ENCODE measurements around the gene ABHD8. TPM values are rescaled to one million over a fixed set of nuclear protein-coding genes. Genes with fewer than 3 reads are reported as not detected.

Gene ABHD8
- total and polyA plus RNA-seq, 2 of the 13 experiments (the other 11 are each of a cell fraction or from before 2014, with no cell fraction given): 6.3 to 7.2 TPM

DNA sequence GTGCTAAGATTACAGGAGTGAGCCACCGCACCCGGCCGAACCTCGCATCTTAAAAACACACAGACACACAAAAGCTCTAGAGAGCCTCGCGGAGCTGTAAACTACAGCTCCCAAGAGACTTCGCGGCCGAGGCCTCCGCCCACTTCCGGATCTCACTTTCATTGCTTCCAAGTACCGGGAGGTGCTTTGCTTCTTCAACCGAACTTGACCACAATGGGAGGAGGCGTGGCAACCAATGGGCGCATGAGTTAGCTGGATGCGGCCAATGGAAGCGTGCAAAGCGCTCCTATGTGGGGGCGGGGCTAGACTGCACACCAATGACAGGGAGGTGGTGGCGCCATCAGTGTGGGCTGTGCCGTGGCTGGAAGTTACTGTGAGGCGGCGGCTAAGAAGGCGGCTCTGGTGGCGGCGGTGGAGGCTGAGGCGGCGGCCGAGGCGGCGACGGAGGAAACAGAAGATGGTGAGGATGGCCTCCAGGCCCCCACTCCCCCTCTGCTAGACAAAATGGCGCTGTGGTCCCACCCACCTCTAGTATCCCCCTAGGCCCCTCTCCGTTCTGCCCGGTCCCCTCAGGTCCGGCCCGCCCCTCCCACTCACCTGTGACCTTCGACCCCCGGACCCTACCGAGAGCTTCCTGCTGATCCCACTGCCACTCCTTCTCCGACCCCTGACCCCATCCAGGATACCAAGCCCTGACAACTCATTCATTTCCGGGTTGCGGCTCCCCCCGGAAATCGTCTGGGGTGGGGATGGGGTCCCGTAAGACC, 6.2 kb upstream of the ABHD8 start, which contains the start of gene DDA1:
Gene DDA1, plus strand, starts transcription at position 366 of the 767 bp plus-strand sequence. Its CDS starts 92 bp downstream, at position 458.
- Histone ChIP-seq H3K4me3 (replicated peaks in 1 of 3; ENCODE audit: insufficient read depth in 1 of 3, low read depth in 2 of 3, low read length in 3 of 3) (peak within 1 kb of the TSS; percentile 75 to 87 (median 84)), H2AFZ (ENCODE audit: low read length) (no peak within 1 kb of the TSS), H3K4me2 (ENCODE audit: low read depth, low read length) (peak within 1 kb of the TSS; percentile 92), H3K27ac (ENCODE audit: extremely low read length, insufficient read depth, low read length) (peak within 1 kb of the TSS; percentile 62), H4K20me1 (ENCODE audit: insufficient read depth, low read length) (peaks cover 7% of the 10 kb centered on the region), H3K9ac (ENCODE audit: insufficient read depth, low read depth, low read length) (peak within 1 kb of the TSS; percentile 74), H3K79me2 (ENCODE audit: insufficient read depth, low read length) (peaks cover 30% of the 10 kb centered on the region), H3K9me3 (ENCODE audit: low read length) (no peaks in the 10 kb centered on the region), H3K36me3 (replicated peaks in 1 of 2; ENCODE audit: control insufficient read depth in 1 of 2, insufficient read depth in 2 of 2, low read length in 2 of 2) (peaks cover 6 to 7% of the 10 kb centered on the region in 2 experiments; a peak in 4 of 5 replicates), H3K27me3 (ENCODE audit: control insufficient read depth in 1 of 2, insufficient read depth in 2 of 2, low read length in 2 of 2) (no peaks in the 10 kb centered on the region; a peak in 1 of 5 replicates), H3K4me1 (ENCODE audit: insufficient read depth, low read length) (peaks cover 45% of the 10 kb centered on the region)
- ChIA-PET POLR2A (interaction anchor here (0.6 to 3.1 kb wide), 24 partner anchors 9 to 235 kb away, joined by 3 to 37 read pairs (median 4); partner anchors contain the start of genes ANKLE1, ANO8, BABAM1 and BST2), CTCF (ENCODE audit: low intra/inter-chr PET ratio, low total read pairs) (no interaction called here)
- FAIRE-seq: peak; percentile 100
- peak; percentile 82 for ATAC-seq
- BruUV-seq (replicated peaks): TSS peak; percentile 64
- 0% methylated on average over 26 of the region's 46 CpGs for WGBS (ENCODE audit: low lambda C conversion rate)
- intact Hi-C loops (cut with micrococcal nuclease; ENCODE audit: unreplicated experiment) (loop anchor here (2.0 kb wide), 1 partner anchor 27 kb away; the partner anchor contains the start of gene GTPBP3), in situ Hi-C loops (cut with HindIII; ENCODE audit: extremely low pct_ligation_motif_present, low pct_unique_long_range_greater_than_20kb) (no loop called here)
- peak; percentile 99 for DNase-seq (ENCODE audit: low spot score)
- TF ChIP-seq, protein P1, sequence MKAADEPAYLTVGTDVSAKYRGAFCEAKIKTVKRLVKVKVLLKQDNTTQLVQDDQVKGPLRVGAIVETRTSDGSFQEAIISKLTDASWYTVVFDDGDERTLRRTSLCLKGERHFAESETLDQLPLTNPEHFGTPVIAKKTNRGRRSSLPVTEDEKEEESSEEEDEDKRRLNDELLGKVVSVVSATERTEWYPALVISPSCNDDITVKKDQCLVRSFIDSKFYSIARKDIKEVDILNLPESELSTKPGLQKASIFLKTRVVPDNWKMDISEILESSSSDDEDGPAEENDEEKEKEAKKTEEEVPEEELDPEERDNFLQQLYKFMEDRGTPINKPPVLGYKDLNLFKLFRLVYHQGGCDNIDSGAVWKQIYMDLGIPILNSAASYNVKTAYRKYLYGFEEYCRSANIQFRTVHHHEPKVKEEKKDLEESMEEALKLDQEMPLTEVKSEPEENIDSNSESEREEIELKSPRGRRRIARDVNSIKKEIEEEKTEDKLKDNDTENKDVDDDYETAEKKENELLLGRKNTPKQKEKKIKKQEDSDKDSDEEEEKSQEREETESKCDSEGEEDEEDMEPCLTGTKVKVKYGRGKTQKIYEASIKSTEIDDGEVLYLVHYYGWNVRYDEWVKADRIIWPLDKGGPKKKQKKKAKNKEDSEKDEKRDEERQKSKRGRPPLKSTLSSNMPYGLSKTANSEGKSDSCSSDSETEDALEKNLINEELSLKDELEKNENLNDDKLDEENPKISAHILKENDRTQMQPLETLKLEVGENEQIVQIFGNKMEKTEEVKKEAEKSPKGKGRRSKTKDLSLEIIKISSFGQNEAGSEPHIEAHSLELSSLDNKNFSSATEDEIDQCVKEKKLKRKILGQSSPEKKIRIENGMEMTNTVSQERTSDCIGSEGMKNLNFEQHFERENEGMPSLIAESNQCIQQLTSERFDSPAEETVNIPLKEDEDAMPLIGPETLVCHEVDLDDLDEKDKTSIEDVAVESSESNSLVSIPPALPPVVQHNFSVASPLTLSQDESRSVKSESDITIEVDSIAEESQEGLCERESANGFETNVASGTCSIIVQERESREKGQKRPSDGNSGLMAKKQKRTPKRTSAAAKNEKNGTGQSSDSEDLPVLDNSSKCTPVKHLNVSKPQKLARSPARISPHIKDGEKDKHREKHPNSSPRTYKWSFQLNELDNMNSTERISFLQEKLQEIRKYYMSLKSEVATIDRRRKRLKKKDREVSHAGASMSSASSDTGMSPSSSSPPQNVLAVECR (CRISPR knock-in tag; IDR thresholded peaks at IDR 0.05; ENCODE audit: borderline replicate concordance): peak; percentile 87
- TF ChIP-seq TCF7L2 (IDR thresholded peaks at IDR 0.05; ENCODE audit: low read depth, low read length): no peak
- no peak for TF ChIP-seq KDM4B (CRISPR knock-in tag; IDR thresholded peaks at IDR 0.05)
- TF ChIP-seq, protein P2, sequence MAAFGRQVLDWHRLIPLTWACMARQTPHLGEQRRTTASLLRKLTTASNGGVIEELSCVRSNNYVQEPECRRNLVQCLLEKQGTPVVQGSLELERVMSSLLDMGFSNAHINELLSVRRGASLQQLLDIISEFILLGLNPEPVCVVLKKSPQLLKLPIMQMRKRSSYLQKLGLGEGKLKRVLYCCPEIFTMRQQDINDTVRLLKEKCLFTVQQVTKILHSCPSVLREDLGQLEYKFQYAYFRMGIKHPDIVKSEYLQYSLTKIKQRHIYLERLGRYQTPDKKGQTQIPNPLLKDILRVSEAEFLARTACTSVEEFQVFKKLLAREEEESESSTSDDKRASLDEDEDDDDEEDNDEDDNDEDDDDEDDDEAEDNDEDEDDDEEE (CRISPR knock-in tag; IDR thresholded peaks at IDR 0.05): peak; percentile 62; the same call in 1 of the 2 replicates
- TF ChIP-seq ZMYM3 (CRISPR knock-in tag; IDR thresholded peaks at IDR 0.05): peak; percentile 55
- TF ChIP-seq, protein P3, sequence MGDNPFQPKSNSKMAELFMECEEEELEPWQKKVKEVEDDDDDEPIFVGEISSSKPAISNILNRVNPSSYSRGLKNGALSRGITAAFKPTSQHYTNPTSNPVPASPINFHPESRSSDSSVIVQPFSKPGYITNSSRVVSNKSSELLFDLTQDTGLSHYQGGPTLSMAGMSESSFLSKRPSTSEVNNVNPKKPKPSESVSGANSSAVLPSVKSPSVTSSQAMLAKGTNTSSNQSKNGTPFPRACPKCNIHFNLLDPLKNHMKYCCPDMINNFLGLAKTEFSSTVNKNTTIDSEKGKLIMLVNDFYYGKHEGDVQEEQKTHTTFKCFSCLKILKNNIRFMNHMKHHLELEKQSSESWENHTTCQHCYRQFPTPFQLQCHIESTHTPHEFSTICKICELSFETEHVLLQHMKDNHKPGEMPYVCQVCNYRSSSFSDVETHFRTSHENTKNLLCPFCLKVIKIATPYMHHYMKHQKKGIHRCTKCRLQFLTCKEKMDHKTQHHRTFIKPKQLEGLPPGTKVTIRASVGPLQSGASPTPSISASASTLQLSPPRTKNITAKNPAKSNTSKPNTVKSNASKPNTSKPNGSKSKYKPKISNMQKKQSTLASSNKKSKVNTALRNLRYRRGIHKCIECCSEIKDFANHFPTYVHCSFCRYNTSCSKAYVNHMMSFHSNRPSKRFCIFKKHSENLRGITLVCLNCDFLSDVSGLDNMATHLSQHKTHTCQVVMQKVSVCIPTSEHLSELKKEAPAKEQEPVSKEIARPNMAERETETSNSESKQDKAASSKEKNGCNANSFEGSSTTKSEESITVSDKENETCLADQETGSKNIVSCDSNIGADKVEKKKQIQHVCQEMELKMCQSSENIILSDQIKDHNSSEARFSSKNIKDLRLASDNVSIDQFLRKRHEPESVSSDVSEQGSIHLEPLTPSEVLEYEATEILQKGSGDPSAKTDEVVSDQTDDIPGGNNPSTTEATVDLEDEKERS (CRISPR knock-in tag; IDR thresholded peaks at IDR 0.05): peak; percentile 84
- TF ChIP-seq, protein P4, sequence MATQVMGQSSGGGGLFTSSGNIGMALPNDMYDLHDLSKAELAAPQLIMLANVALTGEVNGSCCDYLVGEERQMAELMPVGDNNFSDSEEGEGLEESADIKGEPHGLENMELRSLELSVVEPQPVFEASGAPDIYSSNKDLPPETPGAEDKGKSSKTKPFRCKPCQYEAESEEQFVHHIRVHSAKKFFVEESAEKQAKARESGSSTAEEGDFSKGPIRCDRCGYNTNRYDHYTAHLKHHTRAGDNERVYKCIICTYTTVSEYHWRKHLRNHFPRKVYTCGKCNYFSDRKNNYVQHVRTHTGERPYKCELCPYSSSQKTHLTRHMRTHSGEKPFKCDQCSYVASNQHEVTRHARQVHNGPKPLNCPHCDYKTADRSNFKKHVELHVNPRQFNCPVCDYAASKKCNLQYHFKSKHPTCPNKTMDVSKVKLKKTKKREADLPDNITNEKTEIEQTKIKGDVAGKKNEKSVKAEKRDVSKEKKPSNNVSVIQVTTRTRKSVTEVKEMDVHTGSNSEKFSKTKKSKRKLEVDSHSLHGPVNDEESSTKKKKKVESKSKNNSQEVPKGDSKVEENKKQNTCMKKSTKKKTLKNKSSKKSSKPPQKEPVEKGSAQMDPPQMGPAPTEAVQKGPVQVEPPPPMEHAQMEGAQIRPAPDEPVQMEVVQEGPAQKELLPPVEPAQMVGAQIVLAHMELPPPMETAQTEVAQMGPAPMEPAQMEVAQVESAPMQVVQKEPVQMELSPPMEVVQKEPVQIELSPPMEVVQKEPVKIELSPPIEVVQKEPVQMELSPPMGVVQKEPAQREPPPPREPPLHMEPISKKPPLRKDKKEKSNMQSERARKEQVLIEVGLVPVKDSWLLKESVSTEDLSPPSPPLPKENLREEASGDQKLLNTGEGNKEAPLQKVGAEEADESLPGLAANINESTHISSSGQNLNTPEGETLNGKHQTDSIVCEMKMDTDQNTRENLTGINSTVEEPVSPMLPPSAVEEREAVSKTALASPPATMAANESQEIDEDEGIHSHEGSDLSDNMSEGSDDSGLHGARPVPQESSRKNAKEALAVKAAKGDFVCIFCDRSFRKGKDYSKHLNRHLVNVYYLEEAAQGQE (IDR thresholded peaks at IDR 0.05; ENCODE audit: borderline replicate concordance in 1 of 2, low read depth in 1 of 2, low read length in 2 of 2): no peak
- TF ChIP-seq ZNF263 (CRISPR knock-in tag; IDR thresholded peaks at IDR 0.05): no peak
